HepG2 (cell line): ENCODE results near the gene ELF1. TPM values are rescaled to one million over a fixed set of nuclear protein-coding genes. Genes with fewer than 3 reads are reported as not detected.

Experiments used
- CAMTA2 ChIP-seq: sonication (generic); formaldehyde crosslinking; IDR thresholded peaks from 2 replicates; pipeline ENCODE4 v1.4.0; 2020; ENCODE audit warnings: mild to moderate bottlenecking, missing genetic modification reagents, borderline replicate concordance
- FOSL1 ChIP-seq: sonication (generic); formaldehyde crosslinking; IDR thresholded peaks from 2 replicates; pipeline ENCODE4 v1.9.0; 2021; ENCODE audit warnings: missing genetic modification reagents, borderline replicate concordance
- KAT2B ChIP-seq: fragments of 150-350 bp; IDR thresholded peaks from 2 replicates; pipeline ENCODE4 v1.6.1; 2014; ENCODE audit warnings: low read depth, low read length, borderline replicate concordance
- KLF15 ChIP-seq: sonication (generic); formaldehyde crosslinking; IDR thresholded peaks from 2 replicates; pipeline ENCODE4 v1.8.1; 2023; ENCODE audit warnings: borderline replicate concordance, mild to moderate bottlenecking, inconsistent platforms, missing genetic modification reagents, mixed read lengths
- PAF1 ChIP-seq: IDR thresholded peaks from 2 replicates; pipeline ENCODE4 v1.6.1; 2016; ENCODE audit warnings: missing genetic modification reagents, missing compliant biosample characterization
- PHF20 ChIP-seq: sonication (generic); formaldehyde crosslinking; IDR thresholded peaks from 2 replicates; pipeline ENCODE4 v1.5.0; 2020; ENCODE audit warnings: mild to moderate bottlenecking, missing genetic modification reagents
- RBM39 ChIP-seq: fragments of 200-400 bp; formaldehyde crosslinking; IDR thresholded peaks from one replicate; pipeline ENCODE4 v1.6.1; 2018; ENCODE audit warnings: antibody characterized with exemption, mild to moderate bottlenecking, low read depth, low read length; ENCODE audit not compliant: poor library complexity, severe bottlenecking
- SRF ChIP-seq: IDR thresholded peaks from 2 replicates; pipeline ENCODE4 v1.6.1; 2011; ENCODE audit warnings: mild to moderate bottlenecking, low read depth, low read length, moderate library complexity
- SRSF4 ChIP-seq: fragments of 200-400 bp; formaldehyde crosslinking; IDR thresholded peaks from one replicate; pipeline ENCODE4 v1.6.1; 2018; ENCODE audit warnings: mild to moderate bottlenecking, low read depth, low read length, moderate library complexity; ENCODE audit not compliant: poor library complexity, severe bottlenecking
- TOPORS ChIP-seq: sonication (generic); formaldehyde crosslinking; IDR thresholded peaks from 2 replicates; pipeline ENCODE4 v1.8.0; 2023; ENCODE audit warnings: mild to moderate bottlenecking, missing genetic modification reagents
- ZBTB46 ChIP-seq: sonication (generic); formaldehyde crosslinking; IDR thresholded peaks from 2 replicates; pipeline ENCODE4 v1.4.0; 2020; ENCODE audit warnings: mild to moderate bottlenecking, missing genetic modification reagents, borderline replicate concordance
- ZFP62 ChIP-seq: sonication (generic); formaldehyde crosslinking; IDR thresholded peaks from 2 replicates; pipeline ENCODE4 v1.4.0; 2020; ENCODE audit warnings: missing genetic modification reagents
- ZMAT3 ChIP-seq: sonication (generic); formaldehyde crosslinking; conservative IDR thresholded peaks from 2 replicates; pipeline ENCODE4 v1.7.0; 2021; ENCODE audit warnings: missing genetic modification reagents
- ZNF12 ChIP-seq: sonication (generic); formaldehyde crosslinking; IDR thresholded peaks from 2 replicates; pipeline ENCODE4 v1.5.0; 2020; ENCODE audit warnings: missing genetic modification reagents
- ZNF484 ChIP-seq: sonication (generic); formaldehyde crosslinking; IDR thresholded peaks from 2 replicates; pipeline ENCODE4 v1.5.1; 2020; ENCODE audit warnings: mild to moderate bottlenecking, low read depth, missing genetic modification reagents, borderline replicate concordance
- ZNF556 ChIP-seq: sonication (generic); formaldehyde crosslinking; IDR thresholded peaks from 2 replicates; pipeline ENCODE4 v1.4.0; 2020; ENCODE audit warnings: mild to moderate bottlenecking, missing genetic modification reagents, borderline replicate concordance
- polyA plus RNA-seq, 8 experiments: library from polyadenylated mRNA; depleted of rRNA in 3 of 8; stranded (reverse) in 7 of 8; unstranded in 1 of 8; fragments of >200 nt; fragmentation: Illumina TruSeq in 4 of 8; extraction: Trizol in 4 of 8; gene quantifications; 2 replicates each; pipeline versions ENCODE4 v1.2.1 to v1.2.3, GENCODE V29; 2011 to 2016; ENCODE audit warnings: low read depth in 4 of 8, missing spikeins in 1 of 8, mixed read lengths in 1 of 8; ENCODE audit not compliant: insufficient read depth in 1 of 8
- total RNA-seq, 5 experiments: library from RNA; depleted of rRNA; stranded (reverse); fragments of >200 nt; fragmentation: Illumina TruSeq; extraction: Trizol; gene quantifications; 2 replicates each; pipeline ENCODE4 v1.2.3, GENCODE V29; 2016; ENCODE audit warnings: low read depth in 1 of 5
- TF ChIP-seq, protein P1 (sequence below): sonication (generic); formaldehyde crosslinking; IDR thresholded peaks from 2 replicates; pipeline ENCODE4 v1.5.0; 2020; ENCODE audit warnings: mild to moderate bottlenecking, missing genetic modification reagents
- TF ChIP-seq, protein P2 (sequence below): sonication (generic); formaldehyde crosslinking; IDR thresholded peaks from 2 replicates; pipeline ENCODE4 v1.8.1; 2022; ENCODE audit warnings: low read depth, mild to moderate bottlenecking, missing genetic modification reagents
- TF ChIP-seq, protein P3 (sequence below): IDR thresholded peaks from 2 replicates; pipeline ENCODE4 v1.6.1; 2018; ENCODE audit warnings: missing genetic modification reagents, mild to moderate bottlenecking, missing compliant biosample characterization

ELF1 gene
- total and polyA plus RNA-seq, 2 of the 13 experiments (the other 11 are each of a cell fraction or from before 2014, with no cell fraction given) = 24.6 to 71.5 TPM

DNA sequence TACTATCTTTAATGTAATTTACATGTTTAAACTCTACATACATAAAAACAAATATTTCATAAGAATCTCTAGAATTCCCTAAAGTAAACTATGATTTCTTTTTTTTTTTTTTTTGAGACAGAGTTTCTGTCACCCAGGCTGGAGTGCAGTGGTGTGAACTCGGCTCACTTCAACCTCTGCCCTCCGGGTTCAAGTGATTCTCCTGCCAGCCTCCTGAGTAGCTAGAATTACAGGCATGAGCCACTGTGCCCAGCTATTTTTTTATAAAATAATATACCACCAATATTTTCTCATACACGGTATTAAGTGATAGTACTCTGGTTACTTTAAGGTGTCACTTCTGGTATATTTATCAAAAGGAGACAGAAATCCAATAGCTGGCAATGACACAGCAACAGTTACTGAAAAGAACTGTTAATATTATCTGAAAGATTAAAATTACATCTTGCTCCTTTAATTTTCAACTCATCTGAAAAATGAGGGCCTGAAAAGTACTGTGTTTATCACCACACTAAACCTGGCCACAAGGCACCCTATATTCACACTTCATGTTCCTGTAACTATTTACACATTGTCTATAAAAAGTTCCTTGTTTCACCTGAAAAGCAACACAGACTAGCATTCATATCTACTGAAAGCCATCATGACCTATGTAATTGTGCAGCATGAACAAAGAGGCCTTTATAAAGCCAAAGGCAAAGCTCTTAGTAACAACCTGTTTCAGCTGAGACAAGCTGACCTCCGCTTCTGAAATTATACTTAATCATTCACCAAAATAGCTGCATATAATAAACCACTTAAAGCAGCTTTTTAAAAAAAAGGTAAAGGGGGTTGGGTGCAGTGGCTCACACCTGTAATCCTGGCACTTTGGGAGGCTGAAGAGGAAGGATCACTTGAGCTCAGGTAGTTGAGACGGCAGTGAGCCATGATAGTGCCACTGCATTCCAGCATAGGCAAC is 123.6 kb downstream of the ELF1 start (continued):
- TF ChIP-seq ZNF484 (CRISPR knock-in tag) (no peak), ZNF556 (CRISPR knock-in tag) (no peak), SRF (no peak), ZNF12 (CRISPR knock-in tag) (no peak), ZFP62 (CRISPR knock-in tag) (no peak), KAT2B (no peak), KLF15 (no peak), TOPORS (no peak), ZBTB46 (no peak), SRSF4 (no peak), RBM39 (no peak), PHF20 (no peak), CAMTA2 (no peak), PAF1 (CRISPR knock-in tag) (no peak), ZMAT3 (CRISPR knock-in tag) (no peak), FOSL1 (CRISPR knock-in tag) (no peak)
- TF ChIP-seq, protein P1, sequence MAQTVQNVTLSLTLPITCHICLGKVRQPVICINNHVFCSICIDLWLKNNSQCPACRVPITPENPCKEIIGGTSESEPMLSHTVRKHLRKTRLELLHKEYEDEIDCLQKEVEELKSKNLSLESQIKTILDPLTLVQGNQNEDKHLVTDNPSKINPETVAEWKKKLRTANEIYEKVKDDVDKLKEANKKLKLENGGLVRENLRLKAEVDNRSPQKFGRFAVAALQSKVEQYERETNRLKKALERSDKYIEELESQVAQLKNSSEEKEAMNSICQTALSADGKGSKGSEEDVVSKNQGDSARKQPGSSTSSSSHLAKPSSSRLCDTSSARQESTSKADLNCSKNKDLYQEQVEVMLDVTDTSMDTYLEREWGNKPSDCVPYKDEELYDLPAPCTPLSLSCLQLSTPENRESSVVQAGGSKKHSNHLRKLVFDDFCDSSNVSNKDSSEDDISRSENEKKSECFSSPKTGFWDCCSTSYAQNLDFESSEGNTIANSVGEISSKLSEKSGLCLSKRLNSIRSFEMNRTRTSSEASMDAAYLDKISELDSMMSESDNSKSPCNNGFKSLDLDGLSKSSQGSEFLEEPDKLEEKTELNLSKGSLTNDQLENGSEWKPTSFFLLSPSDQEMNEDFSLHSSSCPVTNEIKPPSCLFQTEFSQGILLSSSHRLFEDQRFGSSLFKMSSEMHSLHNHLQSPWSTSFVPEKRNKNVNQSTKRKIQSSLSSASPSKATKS (CRISPR knock-in tag) = no peak
- TF ChIP-seq, protein P2, sequence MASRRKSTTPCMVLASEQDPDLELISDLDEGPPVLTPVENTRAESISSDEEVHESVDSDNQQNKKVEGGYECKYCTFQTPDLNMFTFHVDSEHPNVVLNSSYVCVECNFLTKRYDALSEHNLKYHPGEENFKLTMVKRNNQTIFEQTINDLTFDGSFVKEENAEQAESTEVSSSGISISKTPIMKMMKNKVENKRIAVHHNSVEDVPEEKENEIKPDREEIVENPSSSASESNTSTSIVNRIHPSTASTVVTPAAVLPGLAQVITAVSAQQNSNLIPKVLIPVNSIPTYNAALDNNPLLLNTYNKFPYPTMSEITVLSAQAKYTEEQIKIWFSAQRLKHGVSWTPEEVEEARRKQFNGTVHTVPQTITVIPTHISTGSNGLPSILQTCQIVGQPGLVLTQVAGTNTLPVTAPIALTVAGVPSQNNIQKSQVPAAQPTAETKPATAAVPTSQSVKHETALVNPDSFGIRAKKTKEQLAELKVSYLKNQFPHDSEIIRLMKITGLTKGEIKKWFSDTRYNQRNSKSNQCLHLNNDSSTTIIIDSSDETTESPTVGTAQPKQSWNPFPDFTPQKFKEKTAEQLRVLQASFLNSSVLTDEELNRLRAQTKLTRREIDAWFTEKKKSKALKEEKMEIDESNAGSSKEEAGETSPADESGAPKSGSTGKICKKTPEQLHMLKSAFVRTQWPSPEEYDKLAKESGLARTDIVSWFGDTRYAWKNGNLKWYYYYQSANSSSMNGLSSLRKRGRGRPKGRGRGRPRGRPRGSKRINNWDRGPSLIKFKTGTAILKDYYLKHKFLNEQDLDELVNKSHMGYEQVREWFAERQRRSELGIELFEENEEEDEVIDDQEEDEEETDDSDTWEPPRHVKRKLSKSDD (CRISPR knock-in tag) = no peak
- TF ChIP-seq, protein P3, sequence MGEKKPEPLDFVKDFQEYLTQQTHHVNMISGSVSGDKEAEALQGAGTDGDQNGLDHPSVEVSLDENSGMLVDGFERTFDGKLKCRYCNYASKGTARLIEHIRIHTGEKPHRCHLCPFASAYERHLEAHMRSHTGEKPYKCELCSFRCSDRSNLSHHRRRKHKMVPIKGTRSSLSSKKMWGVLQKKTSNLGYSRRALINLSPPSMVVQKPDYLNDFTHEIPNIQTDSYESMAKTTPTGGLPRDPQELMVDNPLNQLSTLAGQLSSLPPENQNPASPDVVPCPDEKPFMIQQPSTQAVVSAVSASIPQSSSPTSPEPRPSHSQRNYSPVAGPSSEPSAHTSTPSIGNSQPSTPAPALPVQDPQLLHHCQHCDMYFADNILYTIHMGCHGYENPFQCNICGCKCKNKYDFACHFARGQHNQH (CRISPR knock-in tag) = no peak
